T-helper 2 cell treated with Interferon-gamma antibody and Interleukin-4, amounts not matched to agents 100 ng/mL and 5 ng/mL, for 36 hours (primary cell): ENCODE measurements around the gene CORO1C. TPM values are rescaled to one million over a fixed set of nuclear protein-coding genes. Genes with fewer than 3 reads are reported as not detected.

ENCODE experiments used
- intact Hi-C: fragments of 100-400 bp; cut with micrococcal nuclease; formaldehyde crosslinking; loops from one replicate; pipeline ENCODE4 v1.15.1; 2023
- total RNA-seq: library from RNA; stranded (reverse); gene quantifications from 2 replicates; pipeline ENCODE4 v1.2.3, GENCODE V29; 2022

Gene CORO1C
- total RNA-seq, 1 donor from 2014 or later = 47.7 TPM

DNA sequence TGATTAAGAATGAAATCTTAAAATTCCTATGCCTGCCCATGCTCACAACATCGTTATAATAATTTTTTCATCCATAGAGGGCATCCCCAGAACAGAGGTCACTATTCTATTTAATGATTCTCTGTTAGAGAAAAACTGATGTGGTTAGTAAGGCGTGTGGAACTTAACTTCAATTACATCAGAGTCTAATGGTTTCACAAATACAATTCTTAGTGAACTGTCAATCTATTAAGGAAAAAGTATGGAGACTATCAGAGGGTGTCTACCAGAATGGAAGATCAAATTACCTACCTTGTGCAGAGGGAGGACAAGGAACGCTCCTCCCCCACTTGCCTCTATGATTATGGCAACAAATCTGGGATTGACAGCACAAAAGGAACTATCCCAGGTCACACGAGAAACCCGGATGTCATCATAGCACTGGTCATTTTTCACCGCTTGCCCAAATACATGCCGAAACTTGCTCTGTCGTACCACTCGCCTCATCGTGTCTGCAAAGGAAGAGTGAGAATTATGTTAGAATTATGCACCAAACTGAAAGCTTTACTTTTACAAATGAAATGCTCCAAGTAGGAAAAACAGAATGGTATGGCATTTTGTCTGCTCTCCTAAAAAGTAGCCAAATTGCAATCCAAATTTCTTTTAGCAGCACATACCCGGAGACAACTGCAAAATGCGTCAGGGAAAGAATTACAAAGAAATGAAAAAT, 30.3 kb downstream of the CORO1C start:
- intact Hi-C loops = no loop called here

DNA sequence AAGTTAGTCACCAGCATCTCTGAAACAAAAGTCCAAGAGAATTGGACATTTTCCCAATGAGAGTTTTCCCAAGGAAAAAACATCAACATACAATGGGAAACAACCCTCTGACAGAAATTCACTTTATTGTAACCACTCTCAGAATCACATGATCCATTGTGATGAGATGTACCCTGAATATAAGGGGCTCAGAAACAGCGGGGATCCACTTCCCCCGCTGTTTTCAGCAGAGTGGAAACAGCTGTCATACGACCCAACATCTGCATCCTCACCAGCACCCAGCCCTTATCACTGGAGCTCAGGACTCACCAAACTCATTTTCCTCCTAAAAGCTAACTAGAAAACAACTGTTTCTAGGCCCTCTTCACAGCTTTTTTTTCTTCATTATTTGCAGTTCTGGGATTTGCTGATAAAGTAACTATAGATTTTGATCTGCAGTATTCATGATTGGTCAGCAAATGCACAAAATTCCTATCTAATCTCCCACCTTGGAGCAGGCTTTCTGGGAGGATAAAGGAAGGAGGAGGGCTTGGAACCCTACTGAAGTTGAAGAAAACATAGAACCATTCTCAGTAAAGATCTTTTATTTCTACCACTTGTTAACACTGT, 31.3 kb downstream of the CORO1C start:
- intact Hi-C loops = no loop called here

DNA sequence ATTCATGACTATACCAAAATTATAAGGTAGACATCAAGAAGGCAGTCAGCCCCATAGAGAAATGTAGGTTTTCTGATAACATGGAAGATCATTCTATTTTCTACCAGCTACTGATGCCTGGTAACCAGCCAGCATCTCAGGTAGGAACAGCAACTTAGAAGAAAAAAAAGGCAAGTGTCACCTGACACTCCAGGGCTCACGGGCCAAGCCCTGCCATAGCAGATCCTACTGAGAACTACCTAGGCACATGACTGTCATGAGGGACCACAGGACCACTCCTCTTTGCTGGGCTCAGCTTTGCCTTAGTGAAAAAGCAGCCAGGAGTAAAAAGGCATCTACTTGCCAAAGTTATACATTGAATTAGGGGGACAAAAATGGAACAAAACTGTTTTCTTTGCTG, 33.4 kb downstream of the CORO1C start:
- intact Hi-C loops = no loop called here

DNA sequence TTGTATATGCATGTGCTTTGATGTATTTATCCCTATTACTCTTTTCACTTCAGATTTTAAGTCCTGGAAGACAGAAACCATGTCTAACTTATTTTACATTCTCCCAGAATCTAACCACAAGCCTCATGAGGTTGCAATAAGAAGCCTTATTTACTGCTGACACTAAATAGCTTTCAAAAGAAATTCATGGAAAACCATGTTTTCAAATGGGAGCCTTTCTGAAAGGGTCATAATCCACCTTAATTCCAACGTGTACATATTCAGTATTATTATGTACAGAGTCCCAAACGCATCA, 34.4 kb downstream of the CORO1C start:
- intact Hi-C loops = no loop called here

DNA sequence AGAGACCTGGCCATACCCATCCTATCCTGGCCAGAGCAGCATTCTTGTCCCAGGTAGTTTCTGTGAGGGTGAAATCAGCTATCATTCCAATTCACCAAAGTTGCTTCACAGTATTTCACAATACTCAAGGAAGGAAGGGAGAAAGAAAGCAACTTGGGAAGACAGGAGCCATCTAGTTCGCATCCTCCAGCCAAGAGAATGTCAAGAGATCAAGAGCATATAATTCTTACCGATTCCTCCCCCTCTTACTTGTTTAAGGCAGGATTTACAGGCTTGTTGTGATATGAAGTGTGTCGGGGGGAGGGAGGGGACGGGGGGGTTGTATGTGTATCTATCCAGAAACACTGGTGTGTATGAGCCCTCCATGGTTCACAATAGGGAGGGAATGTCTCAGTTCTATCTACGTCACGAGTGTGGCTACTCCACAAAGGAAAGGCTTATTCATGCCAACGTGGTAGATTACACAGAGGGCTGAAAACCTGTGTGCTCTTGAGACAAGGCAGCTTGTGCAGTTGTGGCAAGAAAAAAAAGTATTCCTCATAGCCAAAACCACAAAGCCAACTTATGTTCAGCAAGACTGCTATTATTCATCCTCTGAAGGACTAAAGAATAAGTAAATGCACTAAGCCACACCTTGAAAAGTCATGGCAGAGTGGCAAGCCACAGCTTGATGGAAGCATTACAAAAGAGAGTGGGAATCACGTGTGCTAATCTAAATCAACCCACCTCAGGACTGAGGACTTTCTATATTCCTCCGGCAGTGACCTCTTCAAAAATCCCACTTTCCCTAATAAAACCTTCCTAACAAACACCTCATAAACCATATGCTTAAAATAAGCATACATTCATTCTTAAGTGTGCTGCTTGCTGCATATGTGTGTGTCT, 35.0 kb downstream of the CORO1C start:
- intact Hi-C loops = no loop called here

DNA sequence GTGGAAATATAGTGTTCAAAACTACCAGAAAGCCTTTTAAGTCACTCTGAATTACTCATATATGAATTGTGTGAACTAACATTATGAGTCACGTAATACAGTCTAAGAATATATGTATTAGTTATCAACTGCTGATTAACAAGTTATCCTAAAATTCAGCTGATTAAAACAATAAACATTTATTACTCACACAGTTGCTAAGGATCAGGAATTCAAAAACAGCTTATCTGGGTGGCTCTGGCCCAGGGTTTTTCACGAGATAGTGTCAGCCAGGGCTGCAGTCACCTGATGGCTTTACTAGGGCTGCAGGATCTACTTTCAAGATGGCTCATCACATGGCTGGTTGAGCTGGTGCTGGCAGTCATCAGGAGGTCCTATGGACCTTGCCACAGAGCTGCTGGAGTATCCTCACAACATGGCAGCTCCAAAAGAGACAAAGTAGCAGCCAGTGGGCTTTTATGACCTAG, 36.5 kb downstream of the CORO1C start:
- intact Hi-C loops = no loop called here

DNA sequence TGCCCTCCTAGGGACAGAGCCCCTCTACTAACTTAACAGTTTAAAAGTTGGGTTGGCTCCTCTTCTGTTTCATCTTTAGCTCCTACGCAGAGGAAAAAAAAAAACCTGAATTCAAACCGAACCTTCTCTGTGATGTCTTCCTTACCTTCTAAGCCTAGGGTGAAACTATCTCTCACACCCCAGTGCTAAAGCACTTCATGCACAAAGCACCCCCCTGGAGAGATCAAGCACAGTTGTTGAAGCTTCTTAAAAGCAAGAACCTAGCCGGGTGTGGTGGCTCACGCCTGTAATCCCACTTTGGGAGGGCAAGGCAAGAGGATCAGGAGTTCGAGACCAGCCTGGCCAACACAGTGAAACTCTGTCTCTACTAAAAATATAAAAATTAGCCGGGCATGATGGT, 37.6 kb downstream of the CORO1C start:
- intact Hi-C loops = no loop called here

DNA sequence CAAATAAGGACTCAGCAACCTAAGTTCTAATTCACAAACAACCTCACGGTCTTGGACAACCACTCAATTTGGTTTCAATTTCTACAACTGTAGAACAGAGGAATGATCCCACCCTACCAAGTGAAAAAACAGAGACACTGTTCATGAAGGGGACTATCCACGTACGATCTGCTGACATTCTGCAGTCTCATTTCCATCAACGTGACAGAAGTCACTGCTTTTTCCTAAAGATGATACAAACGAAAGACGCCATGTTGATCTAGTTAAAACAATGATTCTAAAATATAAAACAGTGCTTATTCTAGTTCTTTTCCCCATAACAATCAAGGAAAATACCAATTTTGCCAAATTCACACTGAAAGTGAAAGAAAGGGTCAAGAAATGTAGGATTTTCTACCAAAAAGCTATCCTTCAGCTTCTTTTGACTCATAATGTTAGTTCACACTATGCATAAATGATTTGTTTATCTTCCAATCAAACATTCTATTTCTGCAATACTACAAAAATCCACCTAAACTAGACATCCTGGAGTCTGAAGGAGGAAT, 38.1 kb downstream of the CORO1C start:
- intact Hi-C loops = no loop called here

DNA sequence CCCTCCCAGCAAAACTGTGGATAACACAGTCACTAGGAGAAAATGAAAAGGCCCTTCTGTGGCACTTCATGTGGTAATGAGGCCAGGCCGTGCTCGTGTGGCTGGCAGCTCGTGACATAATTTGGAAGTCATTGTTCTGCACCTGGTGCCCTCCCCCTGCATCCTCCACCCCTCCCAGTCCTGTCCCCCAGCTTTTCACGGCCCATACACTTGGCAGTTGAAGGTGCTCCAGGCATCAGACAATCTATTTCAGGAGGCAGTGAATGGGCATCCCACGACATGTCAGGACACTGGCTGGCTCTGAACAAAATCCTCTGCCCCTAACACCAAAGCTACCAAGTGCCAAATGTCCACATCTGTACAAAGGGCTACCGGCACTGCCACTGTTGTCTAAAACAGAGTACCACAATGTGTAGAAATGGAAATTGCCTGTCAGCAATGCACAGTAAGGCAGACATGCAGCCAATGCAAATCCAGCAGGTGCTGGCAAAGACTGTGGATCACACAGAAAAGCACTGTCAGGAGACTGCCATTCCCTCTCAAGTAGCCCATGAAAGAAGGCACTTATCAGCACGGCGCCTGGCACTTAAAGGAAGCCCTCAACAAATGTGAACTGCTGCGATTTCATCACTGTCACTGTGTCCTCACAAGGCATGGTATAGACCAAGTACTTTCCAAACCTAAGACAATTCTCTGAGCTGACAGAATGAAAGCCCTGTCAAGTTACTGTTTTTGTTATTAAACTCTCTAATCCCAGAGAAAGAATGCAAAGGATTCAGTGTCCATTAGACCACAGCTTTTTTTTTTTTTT, 39.1 kb downstream of the CORO1C start:
- intact Hi-C loops = loop anchor here (1.0 to 2.0 kb wide), 5 partner anchors 27 to 165 kb away; partner anchors contain the start of genes CORO1C, ISCU and SSH1

DNA sequence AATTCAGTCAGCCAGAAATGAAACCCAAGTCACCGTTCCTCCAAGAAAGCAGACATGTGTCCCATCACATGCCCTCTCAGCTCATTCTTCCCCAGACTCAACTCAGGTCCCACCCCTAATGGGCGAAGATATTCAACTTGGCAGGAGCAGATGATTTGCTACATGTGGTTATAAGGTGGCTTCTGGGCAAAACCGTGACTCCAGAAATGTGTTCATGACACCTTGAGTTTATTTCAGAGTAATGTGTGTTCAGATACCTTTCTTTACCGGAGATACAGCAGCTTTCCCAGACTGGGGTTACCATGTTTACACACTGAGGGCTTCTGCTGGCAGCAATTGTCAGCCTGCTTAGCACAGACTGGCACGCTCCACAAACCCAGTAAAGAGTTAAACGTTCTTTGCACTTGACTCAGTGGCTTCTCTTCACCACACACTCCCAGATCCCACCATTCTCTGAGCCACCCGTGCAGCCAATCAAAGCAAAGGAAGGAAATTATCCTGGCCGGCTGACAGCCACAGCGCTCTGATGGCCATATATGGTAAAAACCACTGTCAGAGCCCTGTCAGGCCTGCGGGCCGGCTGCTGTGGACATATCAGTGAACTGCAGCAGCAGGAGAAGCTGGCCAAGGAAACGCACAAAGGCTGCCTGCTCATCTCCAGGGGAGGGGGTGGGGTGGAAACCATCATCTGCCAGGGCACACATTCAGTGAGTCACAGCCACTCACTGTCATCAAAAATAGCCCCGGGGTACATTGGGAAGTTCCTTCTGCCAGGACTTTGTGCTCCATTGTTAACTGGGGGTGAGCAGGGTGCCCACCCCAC, 39.9 kb downstream of the CORO1C start:
- intact Hi-C loops = loop anchor here (1.0 to 2.0 kb wide), 5 partner anchors 27 to 165 kb away; partner anchors contain the start of genes CORO1C, ISCU and SSH1

DNA sequence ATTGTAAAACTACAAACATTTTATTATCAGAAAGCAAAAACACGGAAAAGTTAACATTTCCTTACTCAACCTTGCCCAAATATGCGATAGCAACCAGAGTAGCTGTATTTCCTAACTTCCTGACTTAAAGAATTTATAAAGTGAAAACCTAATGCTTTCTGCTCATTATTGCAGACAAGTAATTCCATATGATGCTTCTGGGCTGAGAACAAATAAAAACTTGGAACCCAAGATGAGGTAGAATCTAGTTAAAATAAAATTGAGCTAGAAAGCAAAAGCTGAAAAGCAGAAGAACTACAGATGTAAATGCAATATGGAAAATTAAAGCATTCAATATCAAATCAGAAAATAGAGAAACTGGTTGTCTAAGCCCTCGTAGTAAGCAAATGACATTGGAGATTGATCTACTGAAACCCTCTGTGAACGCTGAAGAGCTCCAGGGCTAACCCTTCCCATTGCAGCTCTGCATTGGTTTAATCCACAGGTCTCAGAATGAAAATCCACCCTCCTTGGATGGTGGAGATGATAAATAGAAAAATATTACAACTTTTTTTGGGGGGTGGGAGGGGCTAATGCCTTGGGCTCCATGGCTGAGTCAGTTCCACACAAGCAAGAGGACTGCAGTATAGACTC, 40.7 kb downstream of the CORO1C start:
- intact Hi-C loops = loop anchor here (1.0 to 2.0 kb wide), 5 partner anchors 26 to 166 kb away; partner anchors contain the start of genes CORO1C, ISCU and SSH1

DNA sequence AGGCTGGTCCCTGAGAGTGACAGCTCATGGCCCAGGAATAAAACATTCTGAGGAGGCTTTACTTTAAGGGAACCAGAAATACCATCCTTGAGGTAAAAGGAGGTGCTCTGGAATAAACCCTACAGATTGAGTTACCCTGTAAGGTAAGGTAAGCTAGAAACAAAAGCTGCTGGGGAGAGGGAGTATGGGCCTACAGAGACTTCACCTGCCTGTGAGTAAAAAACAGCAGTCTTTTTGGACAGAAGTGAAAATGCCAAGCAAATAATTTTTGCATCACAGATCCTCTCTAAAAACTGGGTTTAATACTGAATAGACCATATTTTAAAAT, 41.2 kb downstream of the CORO1C start:
- intact Hi-C loops = loop anchor here (2.0 kb wide), 4 partner anchors 25 to 167 kb away; partner anchors contain the start of genes ISCU and SSH1

DNA sequence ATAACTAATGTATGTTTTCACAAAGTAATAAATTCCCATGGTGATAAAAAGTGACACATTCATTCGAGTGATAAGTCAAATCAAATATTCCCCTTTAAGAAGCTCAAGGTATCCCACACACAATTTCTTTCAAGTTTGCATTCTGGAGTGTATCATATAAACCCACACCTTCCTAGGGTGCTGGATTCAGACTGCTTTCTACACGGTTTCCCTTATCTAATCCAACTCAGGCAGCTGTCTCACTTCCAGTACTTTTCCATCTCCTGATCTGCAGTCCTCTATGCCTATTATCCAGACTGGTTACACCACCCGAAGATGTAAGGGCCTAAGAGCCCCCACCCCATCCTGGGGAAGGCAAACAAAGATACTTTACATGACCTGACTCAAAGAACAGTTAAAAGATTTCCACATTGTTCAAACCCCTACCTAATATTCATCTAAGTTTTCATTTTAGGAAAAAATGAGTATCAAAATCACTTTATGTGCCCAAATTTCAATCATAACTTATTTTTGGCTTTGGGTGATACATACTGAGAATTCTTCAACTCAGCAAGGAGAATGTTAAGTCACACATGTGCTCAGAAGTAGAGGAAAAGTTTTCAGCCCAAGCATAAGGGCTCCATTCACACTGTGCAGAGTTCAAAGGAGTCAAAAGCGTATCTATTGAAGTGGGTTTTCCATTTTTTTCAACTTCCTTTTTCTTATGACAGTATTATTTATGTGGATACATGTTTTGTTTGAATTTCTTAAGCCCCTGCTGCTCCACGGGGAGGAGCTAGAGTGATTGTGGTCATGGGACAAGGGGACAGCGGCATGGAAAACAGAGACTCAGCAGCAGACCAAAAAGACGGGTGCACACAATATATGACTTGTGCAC, 41.8 kb downstream of the CORO1C start:
- intact Hi-C loops = loop anchor here (2.0 kb wide), 4 partner anchors 25 to 167 kb away; partner anchors contain the start of genes ISCU and SSH1

DNA sequence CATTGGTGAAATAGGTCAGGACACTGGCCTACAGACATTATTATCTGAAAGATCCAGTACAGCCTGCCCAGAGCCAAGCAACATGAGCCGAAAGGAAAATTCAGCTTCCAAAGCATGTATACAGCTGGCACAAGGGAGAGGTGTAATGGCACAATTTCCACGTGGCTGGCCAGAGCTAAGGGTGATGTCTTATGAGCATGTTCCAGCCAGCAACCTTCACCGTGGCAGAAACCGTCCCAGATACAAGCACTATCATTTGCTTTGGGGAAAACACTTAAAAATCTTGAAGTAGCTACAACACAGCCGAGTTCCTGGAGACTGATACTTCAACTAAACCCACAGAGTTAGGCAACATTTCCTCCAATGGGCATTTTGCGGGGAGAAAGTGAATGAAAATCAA, 44.5 kb downstream of the CORO1C start:
- intact Hi-C loops = no loop called here

DNA sequence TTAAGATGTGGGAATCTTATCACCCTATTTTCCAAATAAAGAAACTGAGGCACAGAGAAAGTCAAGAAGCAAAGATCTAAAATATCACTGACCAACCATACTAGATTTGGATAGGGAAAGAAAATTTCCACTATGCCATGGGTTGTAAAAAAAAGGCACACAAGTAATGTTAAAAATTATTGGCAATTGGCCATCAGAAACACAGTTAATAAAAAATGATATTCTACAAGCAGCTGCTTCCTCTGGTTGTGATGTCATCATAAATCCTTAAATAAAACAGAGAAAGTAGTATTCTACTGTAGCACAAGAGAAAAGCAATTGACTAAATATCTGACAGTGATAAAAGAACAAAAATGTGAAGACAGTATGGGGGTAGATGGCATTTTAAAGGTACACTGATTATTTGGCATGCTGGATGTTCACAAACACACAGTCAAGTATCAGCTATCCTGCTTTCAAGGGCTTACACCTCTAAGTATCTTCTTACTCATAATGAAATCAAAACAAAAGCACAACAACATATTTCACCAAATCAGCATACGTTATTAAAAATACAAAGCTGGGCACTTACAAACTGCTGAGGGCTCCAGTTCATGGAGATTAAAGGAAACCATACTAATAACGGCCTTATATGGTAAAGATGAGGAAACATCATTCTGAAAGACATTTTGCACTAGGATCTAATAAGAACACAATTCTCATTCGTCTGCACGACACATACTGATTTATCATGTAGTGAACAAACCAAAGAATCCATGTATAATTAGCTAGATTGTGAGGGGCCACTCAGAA, 45.7 kb downstream of the CORO1C start:
- intact Hi-C loops = no loop called here

DNA sequence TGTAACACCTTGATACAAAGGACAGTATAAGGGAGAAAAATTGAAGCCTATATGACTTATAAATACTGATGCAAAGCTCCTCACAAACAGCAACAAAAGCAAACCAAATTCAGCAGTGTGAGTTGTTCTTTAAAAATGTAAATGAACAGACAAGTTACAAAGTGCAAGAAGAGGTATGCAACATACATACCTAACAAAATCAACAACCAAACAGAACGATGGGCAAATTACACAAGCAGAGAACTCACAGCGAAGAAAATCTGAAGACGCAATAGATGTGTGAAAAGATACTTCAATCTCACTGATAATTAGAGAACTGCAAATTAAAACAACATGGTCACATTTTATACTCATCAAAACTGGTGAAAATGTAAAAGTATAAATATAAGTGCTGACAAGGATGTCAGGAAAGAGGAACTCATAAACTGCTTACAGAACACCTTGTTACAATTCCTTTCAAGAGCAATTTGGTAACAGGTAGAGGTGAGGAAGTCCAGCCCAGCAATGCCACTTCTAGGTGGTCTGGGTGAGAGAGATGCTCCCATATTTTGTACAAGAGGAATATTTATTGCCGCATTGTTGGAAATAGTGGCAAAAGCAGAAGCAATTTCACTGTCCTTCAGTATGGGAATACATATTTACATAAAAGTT, 47.3 kb downstream of the CORO1C start:
- intact Hi-C loops = no loop called here

DNA sequence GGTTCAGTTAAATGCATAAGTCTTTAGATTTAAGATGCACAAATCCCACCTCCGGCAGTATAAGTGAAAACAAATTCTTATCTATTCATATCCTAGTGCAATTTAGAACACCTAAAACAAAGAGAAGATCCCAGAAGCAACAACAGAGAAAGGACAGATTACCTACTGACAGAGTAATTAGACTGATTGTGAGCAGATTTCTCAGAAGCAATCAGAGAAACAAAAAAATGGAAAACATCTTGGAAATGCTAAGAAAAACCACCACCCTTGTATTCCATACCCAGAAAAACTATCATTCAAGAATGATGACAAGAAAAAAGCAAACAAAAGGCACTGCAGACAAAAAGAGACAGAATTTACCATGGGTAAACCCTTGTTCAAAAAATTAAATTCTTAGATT, 50.0 kb downstream of the CORO1C start:
- intact Hi-C loops = no loop called here
